ENCODE measurements around the gene CIROP.
A peak's percentile ranks its signal among the peaks of the same experiment; 100 is the strongest.

The CIROP gene

GRCh38 chr14:23067847-23068788 lies 36.7 kb downstream of the CIROP start:
- Histone ChIP-seq H2BK5ac (ENCODE audit: low read length) (no peak overlapping the region), H3K27me3 (ENCODE audit: control insufficient read depth in 3 of 3, insufficient read depth in 3 of 3, low read depth in 1 of 3, low read length in 3 of 3) (no peaks in the 10 kb centered on the region), H3K23ac (ENCODE audit: low read depth, low read length, poor library complexity) (no peak overlapping the region), H4K8ac (ENCODE audit: low read depth, low read length) (no peak overlapping the region), H3K27ac (replicated peaks; ENCODE audit: low read length) (no peak overlapping the region), H3K4me2 (ENCODE audit: insufficient read depth, low read length, poor library complexity, severe bottlenecking) (peak overlapping the region; percentile 12), H3K9me3 (replicated peaks in 1 of 2; ENCODE audit: control insufficient read depth in 2 of 2, insufficient read depth in 1 of 2, low read depth in 1 of 2, low read length in 2 of 2) (no peaks in the 10 kb centered on the region), H3K4ac (ENCODE audit: low read length) (no peak overlapping the region), H2BK12ac (ENCODE audit: low read length) (no peak overlapping the region), H3K4me1 (ENCODE audit: control insufficient read depth in 2 of 2, insufficient read depth in 1 of 2, low read depth in 1 of 2, low read length in 2 of 2) (peaks cover 23 to 25% of the 10 kb centered on the region in 2 donors), H2AK5ac (ENCODE audit: low read depth, low read length) (no peak overlapping the region), H3K79me1 (ENCODE audit: low read depth, low read length) (peaks cover 8% of the 10 kb centered on the region), H3K36me3 (replicated peaks in 1 of 2; ENCODE audit: control insufficient read depth in 2 of 2, insufficient read depth in 2 of 2, low read length in 2 of 2) (peaks cover 56 to 77% of the 10 kb centered on the region in 2 donors), H3K18ac (ENCODE audit: low read length) (no peak overlapping the region), H2BK120ac (ENCODE audit: low read depth, low read length) (no peak overlapping the region), H3K14ac (ENCODE audit: low read length) (no peak overlapping the region), H2AFZ (ENCODE audit: low read length) (no peak overlapping the region), H2BK15ac (ENCODE audit: low read length) (no peak overlapping the region), H3K9ac (ENCODE audit: low read depth, low read length, poor library complexity) (no peak overlapping the region), H3K4me3 (ENCODE audit: low read length in 2 of 2) (no peak overlapping the region), H4K91ac (ENCODE audit: low read depth, low read length, poor library complexity) (no peak overlapping the region)
- no peak for DNase-seq (ENCODE audit: low spot score)
- no CpG with 5 or more reads among the region's 14 CpGs for WGBS, 2 donors (ENCODE audit: extremely low coverage in 2 of 2, insufficient read length in 2 of 2, insufficient replicate concordance in 1 of 2)

GRCh38 chr14:23066855-23067744 lies 37.7 kb downstream of the CIROP start:
- Histone ChIP-seq H2BK12ac (ENCODE audit: low read length) (no peak overlapping the region), H3K4me1 (ENCODE audit: control insufficient read depth in 2 of 2, insufficient read depth in 1 of 2, low read depth in 1 of 2, low read length in 2 of 2) (peaks cover 21 to 23% of the 10 kb centered on the region in 2 donors), H3K23ac (ENCODE audit: low read depth, low read length, poor library complexity) (no peak overlapping the region), H4K91ac (ENCODE audit: low read depth, low read length, poor library complexity) (no peak overlapping the region), H3K9me3 (replicated peaks in 1 of 2; ENCODE audit: control insufficient read depth in 2 of 2, insufficient read depth in 1 of 2, low read depth in 1 of 2, low read length in 2 of 2) (no peaks in the 10 kb centered on the region), H2BK5ac (ENCODE audit: low read length) (no peak overlapping the region), H2BK120ac (ENCODE audit: low read depth, low read length) (no peak overlapping the region), H3K4ac (ENCODE audit: low read length) (no peak overlapping the region), H3K14ac (ENCODE audit: low read length) (no peak overlapping the region), H2BK15ac (ENCODE audit: low read length) (no peak overlapping the region), H3K9ac (ENCODE audit: low read depth, low read length, poor library complexity) (no peak overlapping the region), H3K79me1 (ENCODE audit: low read depth, low read length) (peaks cover 8% of the 10 kb centered on the region), H3K36me3 (replicated peaks in 1 of 2; ENCODE audit: control insufficient read depth in 2 of 2, insufficient read depth in 2 of 2, low read length in 2 of 2) (peaks cover 61 to 77% of the 10 kb centered on the region in 2 donors), H4K8ac (ENCODE audit: low read depth, low read length) (no peak overlapping the region), H3K4me2 (ENCODE audit: insufficient read depth, low read length, poor library complexity, severe bottlenecking) (no peak overlapping the region), H3K18ac (ENCODE audit: low read length) (no peak overlapping the region), H3K27me3 (ENCODE audit: control insufficient read depth in 3 of 3, insufficient read depth in 3 of 3, low read depth in 1 of 3, low read length in 3 of 3) (no peaks in the 10 kb centered on the region), H2AFZ (ENCODE audit: low read length) (no peak overlapping the region), H2AK5ac (ENCODE audit: low read depth, low read length) (no peak overlapping the region), H3K27ac (replicated peaks; ENCODE audit: low read length) (no peak overlapping the region), H3K4me3 (ENCODE audit: low read length in 2 of 2) (no peak overlapping the region)
- no CpG with 5 or more reads among the region's 23 CpGs for WGBS, 2 donors (ENCODE audit: extremely low coverage in 2 of 2, insufficient read length in 2 of 2, insufficient replicate concordance in 1 of 2)
- no peak for DNase-seq (ENCODE audit: low spot score)

- Histone ChIP-seq H3K4ac (ENCODE audit: low read length) (no peak overlapping the region), H4K8ac (ENCODE audit: low read depth, low read length) (no peak overlapping the region), H2BK12ac (ENCODE audit: low read length) (no peak overlapping the region), H3K79me1 (ENCODE audit: low read depth, low read length) (peaks cover 8% of the 10 kb centered on the region), H4K91ac (ENCODE audit: low read depth, low read length, poor library complexity) (no peak overlapping the region), H3K18ac (ENCODE audit: low read length) (no peak overlapping the region), H3K27ac (replicated peaks; ENCODE audit: low read length) (no peak overlapping the region), H2BK15ac (ENCODE audit: low read length) (no peak overlapping the region), H2BK5ac (ENCODE audit: low read length) (no peak overlapping the region), H3K9ac (ENCODE audit: low read depth, low read length, poor library complexity) (no peak overlapping the region), H3K27me3 (ENCODE audit: control insufficient read depth in 3 of 3, insufficient read depth in 3 of 3, low read depth in 1 of 3, low read length in 3 of 3) (no peaks in the 10 kb centered on the region), H3K36me3 (replicated peaks in 1 of 2; ENCODE audit: control insufficient read depth in 2 of 2, insufficient read depth in 2 of 2, low read length in 2 of 2) (peaks cover 63 to 82% of the 10 kb centered on the region in 2 donors), H3K14ac (ENCODE audit: low read length) (no peak overlapping the region), H2BK120ac (ENCODE audit: low read depth, low read length) (no peak overlapping the region), H3K4me2 (ENCODE audit: insufficient read depth, low read length, poor library complexity, severe bottlenecking) (no peak overlapping the region), H3K4me3 (ENCODE audit: low read length in 2 of 2) (no peak overlapping the region), H3K23ac (ENCODE audit: low read depth, low read length, poor library complexity) (peak overlapping the region; percentile 14), H3K9me3 (replicated peaks in 1 of 2; ENCODE audit: control insufficient read depth in 2 of 2, insufficient read depth in 1 of 2, low read depth in 1 of 2, low read length in 2 of 2) (no peaks in the 10 kb centered on the region), H2AK5ac (ENCODE audit: low read depth, low read length) (no peak overlapping the region), H2AFZ (ENCODE audit: low read length) (no peak overlapping the region), H3K4me1 (ENCODE audit: control insufficient read depth in 2 of 2, insufficient read depth in 1 of 2, low read depth in 1 of 2, low read length in 2 of 2) (peaks cover 18% of the 10 kb centered on the region in 2 donors)
- WGBS, 2 donors (ENCODE audit: extremely low coverage in 2 of 2, insufficient read length in 2 of 2, insufficient replicate concordance in 1 of 2): no CpG with 5 or more reads among the region's 3 CpGs
- DNase-seq (ENCODE audit: low spot score): no peak
These were observed 38.4 kb downstream of the CIROP start for GRCh38 chr14:23066368-23066767.

- peaks cover 71 to 97% of the 10 kb centered on the region in 2 donors for H3K36me3 ChIP-seq (replicated peaks in 1 of 2; ENCODE audit: control insufficient read depth in 2 of 2, insufficient read depth in 2 of 2, low read length in 2 of 2)
- H2BK15ac ChIP-seq (ENCODE audit: low read length): no peak overlapping the region
- H3K4ac ChIP-seq (ENCODE audit: low read length): no peak overlapping the region
- H3K23ac ChIP-seq (ENCODE audit: low read depth, low read length, poor library complexity): no peak overlapping the region
- H3K4me2 ChIP-seq (ENCODE audit: insufficient read depth, low read length, poor library complexity, severe bottlenecking): no peak overlapping the region
- no peak overlapping the region for H2AK5ac ChIP-seq (ENCODE audit: low read depth, low read length)
- no peak overlapping the region for H2BK12ac ChIP-seq (ENCODE audit: low read length)
- no peak overlapping the region for H4K8ac ChIP-seq (ENCODE audit: low read depth, low read length)
- H2AFZ ChIP-seq (ENCODE audit: low read length): no peak overlapping the region
- H3K14ac ChIP-seq (ENCODE audit: low read length): no peak overlapping the region
- H2BK5ac ChIP-seq (ENCODE audit: low read length): no peak overlapping the region
- no peak for DNase-seq (ENCODE audit: low spot score)
- H3K27ac ChIP-seq (replicated peaks; ENCODE audit: low read length): no peak overlapping the region
- no peak overlapping the region for H3K18ac ChIP-seq (ENCODE audit: low read length)
- H3K9me3 ChIP-seq (replicated peaks in 1 of 2; ENCODE audit: control insufficient read depth in 2 of 2, insufficient read depth in 1 of 2, low read depth in 1 of 2, low read length in 2 of 2): no peaks in the 10 kb centered on the region
- H3K4me1 ChIP-seq (ENCODE audit: control insufficient read depth in 2 of 2, insufficient read depth in 1 of 2, low read depth in 1 of 2, low read length in 2 of 2): peaks cover under 1 to 9% of the 10 kb centered on the region in 2 donors
- WGBS, 2 donors (ENCODE audit: extremely low coverage in 2 of 2, insufficient read length in 2 of 2, insufficient replicate concordance in 1 of 2): no CpG with 5 or more reads among the region's 5 CpGs
- no peak overlapping the region for H3K4me3 ChIP-seq (ENCODE audit: low read length in 2 of 2)
- no peak overlapping the region for H4K91ac ChIP-seq (ENCODE audit: low read depth, low read length, poor library complexity)
- H3K79me1 ChIP-seq (ENCODE audit: low read depth, low read length): peaks cover 8% of the 10 kb centered on the region
- H2BK120ac ChIP-seq (ENCODE audit: low read depth, low read length): no peak overlapping the region
- H3K9ac ChIP-seq (ENCODE audit: low read depth, low read length, poor library complexity): no peak overlapping the region
- no peaks in the 10 kb centered on the region for H3K27me3 ChIP-seq (ENCODE audit: control insufficient read depth in 3 of 3, insufficient read depth in 3 of 3, low read depth in 1 of 3, low read length in 3 of 3)
These were observed 41.2 kb downstream of the CIROP start for GRCh38 chr14:23063601-23064000.
